GM21723 (cell line): ENCODE data around the gene ABCD3.
"Not testable (repeated sequence)": the region's sequence is repeated elsewhere in the genome, so short reads cannot be mapped to it uniquely, and the experiment has no call there.

Source experiments
- ATAC-seq: cut with Tn5 transposase; IDR thresholded peaks from one replicate; pipeline ENCODE4 v1.9.1; 2021; ENCODE audit warnings: mild to moderate bottlenecking, moderate library complexity; ENCODE audit not compliant: unreplicated experiment

ABCD3 gene

GRCh38 chr1:94448741-94449140 lies 30.6 kb downstream of the ABCD3 start:
- ATAC-seq: not testable (repeated sequence)

GRCh38 chr1:94456736-94457135 lies 38.5 kb downstream of the ABCD3 start:
- ATAC-seq: no peak

DNA sequence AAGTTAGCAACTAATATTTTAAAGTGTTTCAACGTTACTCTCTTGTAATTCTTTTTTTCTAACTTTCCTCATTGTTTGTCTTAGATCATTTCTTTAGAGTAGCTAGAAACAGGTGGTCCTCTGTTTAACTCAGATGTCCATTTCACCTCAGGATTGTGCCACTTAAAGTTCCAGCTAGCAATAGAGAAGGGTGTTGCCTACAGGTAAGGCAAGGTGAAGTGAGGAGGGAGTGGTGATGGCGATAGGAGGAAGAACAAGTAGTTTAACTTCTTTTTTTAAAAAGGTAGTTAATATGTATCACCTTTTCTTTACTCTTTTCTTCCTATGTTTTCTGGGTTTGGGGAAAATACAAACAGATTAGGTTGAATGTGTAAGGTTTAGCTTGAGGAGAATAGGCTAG lies 44.4 kb downstream of the ABCD3 start:
- ATAC-seq: no peak

DNA sequence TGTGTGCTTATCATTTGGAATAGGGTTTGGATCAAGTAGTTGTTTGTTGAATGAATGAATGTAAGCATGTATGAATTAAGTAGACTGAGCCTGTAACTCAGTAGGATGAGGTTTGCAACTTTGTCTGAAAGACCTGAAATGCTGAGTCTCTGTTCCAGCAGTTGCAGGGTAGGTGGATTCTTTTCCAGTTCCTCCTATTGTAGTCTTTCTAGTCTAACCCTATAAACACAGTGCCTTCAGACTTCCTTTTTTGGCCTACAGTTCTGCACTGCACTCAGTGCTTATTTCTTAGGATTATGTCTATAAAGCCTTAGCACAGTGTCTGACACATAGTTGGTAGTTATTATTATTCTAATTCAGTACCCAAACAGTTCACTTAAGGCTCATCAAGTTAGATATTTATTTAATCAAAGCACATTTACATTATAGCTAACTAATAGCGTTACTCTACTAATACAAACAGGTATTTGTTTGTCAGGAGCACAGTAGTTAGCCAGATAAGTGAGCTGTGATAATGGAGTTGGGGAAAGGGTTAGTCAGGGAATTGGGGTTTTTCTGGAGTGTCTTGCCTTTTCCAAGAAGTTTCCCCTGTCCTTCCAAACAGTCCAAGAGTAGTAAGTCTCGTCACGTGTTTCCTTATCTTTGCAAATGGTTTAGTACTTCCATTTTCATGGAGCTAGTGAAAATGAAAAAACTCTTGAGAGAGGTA lies 45.0 kb downstream of the ABCD3 start:
- no peak for ATAC-seq

DNA sequence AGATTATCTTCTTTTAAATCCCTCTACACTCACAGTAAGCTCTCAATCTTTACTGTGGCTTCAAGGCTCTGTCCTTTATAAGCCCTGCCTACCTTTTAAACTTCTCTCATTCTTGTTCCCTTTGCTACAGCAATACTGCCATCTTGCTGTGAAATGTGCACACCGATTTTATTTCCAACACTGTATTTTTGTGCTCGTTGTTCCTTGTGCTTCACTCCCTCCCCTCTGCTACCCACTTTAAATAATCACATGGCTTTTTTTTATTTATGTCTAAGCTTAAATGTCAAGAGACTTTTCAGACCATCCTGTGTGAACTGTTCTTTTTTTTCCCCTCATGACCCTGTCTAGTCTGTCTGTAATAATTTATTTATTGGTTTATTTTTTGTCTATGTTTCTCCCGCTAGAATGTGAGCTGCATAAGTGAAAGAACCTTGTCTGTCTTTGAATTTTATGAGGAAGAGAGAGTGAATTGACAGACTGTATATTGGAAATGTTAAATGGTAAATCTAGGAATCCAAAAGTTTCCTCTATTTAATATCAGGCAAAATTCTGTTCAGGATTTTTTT lies 45.7 kb downstream of the ABCD3 start:
- no peak for ATAC-seq

GRCh38 chr1:94468708-94469107 lies 50.5 kb downstream of the ABCD3 start:
- no peak for ATAC-seq

DNA sequence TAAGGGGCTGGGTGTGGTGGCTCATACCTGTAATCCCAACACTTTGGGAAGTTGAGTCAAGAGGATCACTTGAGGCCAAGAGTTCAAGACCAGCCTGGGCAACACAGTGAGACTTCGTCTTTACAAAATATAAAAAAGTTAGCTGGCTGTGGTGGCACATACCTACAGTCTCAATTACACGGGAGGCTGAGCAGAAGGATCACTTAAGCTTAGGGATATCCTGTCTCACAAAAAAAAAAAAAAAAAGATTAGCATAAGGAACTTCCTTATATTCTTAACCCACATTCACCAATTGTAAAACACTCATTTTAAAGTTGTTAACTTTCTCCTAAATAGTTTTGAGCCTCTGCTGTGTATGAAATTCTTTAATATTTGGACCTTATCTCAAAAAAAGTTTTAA lies 53.1 kb downstream of the ABCD3 start:
- ATAC-seq: no peak

DNA sequence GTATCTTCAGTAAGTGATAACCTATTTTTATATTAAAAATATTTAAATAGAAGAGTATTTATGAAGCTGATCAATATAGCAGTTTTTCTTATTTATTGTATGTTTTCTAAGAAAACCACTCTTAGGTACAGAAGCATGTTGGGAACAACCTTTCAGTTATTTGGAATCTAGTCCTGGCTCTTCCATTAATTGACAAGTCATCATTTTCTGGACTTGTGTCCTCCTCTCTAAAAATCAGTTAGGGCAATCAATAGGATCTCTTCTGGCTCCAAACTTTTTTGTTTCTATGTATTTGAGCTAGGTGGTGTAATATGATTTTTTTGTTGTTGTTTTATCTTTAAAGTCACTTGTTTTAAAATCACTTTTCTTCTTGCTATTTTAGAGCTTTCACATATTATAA lies 57.0 kb downstream of the ABCD3 start:
- ATAC-seq: no peak

DNA sequence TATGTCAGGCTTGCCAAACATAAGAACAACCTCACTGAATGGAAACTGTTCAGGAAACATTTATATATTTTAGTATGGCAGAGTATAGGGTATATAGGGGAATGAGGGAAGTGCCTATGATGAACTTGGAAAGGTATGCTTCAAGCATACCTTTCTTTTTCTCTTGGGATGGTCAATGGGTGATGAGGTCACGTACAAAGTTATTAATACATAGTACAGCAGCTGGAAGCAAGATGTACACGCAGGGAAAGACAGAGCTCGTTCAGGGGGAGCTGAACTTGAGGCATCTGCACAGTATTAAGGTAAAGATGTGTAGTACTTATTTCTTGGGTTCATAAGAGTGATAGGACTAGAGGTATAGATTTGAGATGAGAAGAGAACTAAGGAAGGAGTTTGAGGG lies 61.5 kb downstream of the ABCD3 start:
- no peak for ATAC-seq

DNA sequence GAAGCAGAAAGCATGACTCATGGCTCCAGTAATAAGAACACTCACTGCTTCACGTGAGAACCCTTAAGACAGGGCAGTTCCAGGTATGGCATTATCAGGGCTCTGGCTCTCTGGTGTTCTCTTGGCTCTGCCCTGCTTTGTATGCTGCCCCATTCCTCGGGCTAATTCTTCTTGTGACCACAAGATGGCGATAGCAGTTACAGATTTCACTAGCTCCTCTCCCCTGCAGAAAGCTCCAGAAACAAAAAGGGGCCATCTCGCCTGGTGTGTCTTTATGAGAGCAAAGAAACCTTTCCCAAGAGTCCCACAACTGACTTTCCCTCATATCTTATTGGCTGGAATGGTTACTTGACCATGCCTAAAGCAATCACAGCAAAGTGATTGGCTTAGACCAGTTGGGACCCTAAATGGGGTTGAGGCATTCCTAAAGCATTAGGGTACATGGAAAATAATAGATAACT lies 63.3 kb downstream of the ABCD3 start:
- peak; percentile 96 for ATAC-seq

- no peak for ATAC-seq
Measured at GRCh38 chr1:94486990-94487389, 68.8 kb downstream of the ABCD3 start.

DNA sequence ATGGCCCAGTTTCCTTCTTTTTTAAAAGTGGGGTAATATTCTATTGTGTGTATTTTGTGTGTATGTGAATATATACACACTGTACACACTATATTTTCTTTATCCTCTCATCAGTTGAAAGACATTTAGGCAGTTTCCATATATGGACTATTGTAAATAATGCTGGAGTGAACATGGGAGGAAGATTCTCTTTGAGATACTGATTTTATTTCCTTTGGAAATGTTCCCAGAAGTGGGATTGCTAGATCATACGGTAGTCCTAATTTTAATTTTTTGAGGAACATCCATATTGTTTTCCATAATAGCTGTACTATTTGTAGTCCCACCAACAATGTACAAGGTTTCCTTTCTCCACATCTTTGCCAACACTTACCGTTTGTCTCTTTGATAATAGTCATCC lies 72.4 kb downstream of the ABCD3 start:
- ATAC-seq: no peak

- ATAC-seq: no peak
Measured at GRCh38 chr1:94496076-94496755, 78.0 kb downstream of the ABCD3 start.

DNA sequence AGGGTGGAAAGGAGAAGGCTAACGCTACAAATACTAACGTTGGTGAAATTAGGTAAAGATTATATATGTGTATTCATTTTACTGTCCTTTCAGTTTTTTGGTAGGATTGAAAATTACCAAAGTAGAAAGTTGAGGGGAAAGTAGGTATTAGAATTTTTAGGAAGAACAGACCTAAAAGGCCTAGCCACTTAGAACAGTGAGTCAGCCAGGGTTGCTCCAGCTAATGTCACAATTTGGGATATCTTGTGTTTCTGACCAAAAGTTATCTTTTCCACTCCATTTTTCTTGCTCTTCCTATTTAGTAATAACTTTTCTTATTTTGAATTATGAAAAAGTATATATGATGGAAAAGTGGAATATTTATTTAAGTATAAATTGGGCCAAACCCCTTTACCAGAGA lies 83.2 kb downstream of the ABCD3 start:
- no peak for ATAC-seq

DNA sequence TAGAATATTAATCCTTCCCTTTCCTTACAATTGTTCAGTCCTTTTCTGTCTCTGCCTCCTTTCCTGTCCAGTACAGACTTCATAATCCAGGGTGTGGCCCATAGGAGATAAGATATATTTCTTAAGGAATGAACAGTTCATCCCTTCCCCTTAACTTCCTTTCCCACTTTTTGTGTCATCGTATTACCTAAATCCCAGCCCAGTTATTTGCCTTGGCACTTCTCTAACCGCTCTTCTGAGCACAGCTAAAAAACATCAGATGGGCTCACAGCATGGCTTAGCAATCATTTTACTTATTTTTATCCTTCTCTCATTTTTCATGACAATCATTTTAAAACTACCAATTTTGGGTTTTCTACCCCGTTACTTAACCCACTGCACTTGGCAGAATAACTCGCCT lies 83.7 kb downstream of the ABCD3 start:
- ATAC-seq: no peak

DNA sequence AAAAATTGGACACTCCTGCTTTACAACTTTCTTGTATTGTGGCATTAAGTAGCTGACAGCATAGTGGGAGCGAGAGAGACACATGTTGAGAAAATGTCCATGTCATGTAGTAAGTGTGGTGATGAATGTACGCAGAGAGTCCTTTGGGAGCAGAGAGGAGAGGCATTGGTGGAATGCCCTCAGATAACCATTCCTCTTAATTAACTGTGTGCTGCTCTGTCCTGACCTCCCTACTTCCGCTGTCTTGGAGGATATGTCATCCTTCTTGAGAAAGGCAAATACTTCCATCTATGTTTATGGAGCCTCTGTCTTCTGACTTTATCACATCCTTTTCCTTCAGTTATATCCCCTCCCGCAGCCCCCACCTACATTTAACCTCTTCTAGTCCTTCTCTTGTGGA lies 85.0 kb downstream of the ABCD3 start:
- ATAC-seq: no peak

DNA sequence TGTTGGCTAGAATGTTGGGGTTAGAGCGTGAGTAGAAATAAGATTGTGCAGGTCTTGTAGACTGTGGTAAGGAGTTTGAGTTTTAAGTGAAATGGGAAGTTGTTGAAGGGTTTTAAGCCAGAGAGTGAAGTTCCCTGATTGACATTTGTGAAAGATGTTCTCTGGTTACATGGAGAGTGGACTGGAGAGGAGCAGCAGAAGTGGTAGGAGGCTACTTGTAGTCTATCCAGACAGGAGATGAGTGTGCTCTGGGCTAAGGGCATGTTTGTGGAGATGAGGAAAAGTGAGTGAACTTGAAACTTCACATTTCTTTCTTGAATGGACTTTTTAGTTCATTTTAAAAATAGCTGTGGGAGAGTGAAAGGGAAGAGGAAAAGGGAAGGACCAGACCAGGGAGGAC lies 86.4 kb downstream of the ABCD3 start:
- no peak for ATAC-seq

DNA sequence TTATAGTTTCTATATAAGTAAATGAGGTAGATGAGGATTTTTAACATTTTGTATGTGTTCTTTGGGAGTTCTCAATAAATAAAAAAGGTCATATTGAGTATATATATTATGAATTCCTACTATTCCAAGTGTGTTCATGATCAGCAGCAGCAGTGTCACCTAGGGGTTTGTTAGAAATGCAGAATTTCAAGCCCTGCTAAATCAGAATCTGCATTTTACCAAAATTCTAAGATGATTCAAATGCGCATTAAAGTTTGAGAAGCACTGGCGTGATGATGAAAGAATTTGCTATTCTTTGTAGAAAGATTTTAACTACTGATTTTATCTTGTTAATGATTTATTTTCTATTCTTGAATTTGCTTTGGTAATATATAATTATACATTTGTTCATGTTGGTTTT lies 94.6 kb downstream of the ABCD3 start:
- ATAC-seq: no peak

DNA sequence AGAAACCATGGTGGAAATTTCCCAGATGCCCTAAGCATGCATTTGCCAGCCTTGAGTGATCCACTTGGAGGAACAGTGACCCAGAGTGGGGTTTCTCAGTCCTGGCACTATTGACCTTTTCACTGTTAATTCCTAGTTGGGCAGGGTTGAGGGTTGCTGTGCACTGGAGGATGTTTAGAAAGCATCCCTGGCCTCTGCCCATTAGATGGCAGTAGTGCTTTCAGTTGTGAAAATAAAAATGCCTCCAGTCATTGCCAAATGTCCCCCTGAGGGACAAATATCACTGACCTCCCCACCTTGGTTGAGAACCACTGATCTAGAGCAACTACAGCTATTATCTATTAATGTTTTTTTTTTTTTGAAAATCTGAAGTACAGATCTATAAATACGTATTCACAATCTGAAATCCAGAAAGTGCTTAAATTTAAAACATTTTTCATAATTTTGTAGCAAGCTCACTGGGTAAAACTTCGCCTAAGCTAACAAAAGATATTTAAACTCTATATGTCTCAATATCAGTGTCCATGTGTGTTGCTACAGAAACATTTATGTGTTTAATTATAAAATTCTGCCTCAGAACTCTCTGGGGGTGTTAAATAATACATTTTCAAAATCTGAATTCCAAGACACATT lies 96.0 kb downstream of the ABCD3 start:
- no peak for ATAC-seq

DNA sequence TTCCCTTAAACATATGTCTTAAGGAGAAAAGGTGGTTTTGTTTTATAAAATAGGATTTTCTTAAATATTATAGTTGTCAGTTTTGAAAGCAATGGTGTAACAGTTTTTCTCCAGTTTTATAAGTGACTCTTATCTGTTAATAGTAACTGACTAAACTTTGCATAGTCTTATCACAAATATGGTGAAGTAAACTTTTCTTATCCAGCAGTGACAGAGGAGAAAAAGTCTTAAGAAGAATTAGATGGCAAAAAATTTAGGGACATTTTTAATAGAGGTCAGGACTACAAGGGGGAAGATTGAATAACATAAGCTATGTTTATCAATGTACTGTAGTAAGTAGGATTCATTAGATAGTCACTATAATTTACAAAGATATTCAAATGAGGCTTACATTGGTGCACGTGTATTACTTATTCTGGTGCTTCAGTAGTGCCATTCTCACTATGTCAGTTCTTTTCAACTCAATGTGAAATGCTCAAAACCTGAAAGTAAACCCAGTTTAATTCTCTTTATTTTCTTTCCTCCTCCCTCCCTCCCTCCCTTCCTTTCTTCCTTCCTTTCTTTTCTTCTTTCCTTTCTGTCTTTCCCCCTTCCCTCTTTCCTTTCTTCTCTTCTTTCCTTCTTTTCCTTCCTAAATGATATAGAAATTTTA lies 97.2 kb downstream of the ABCD3 start:
- ATAC-seq: no peak

DNA sequence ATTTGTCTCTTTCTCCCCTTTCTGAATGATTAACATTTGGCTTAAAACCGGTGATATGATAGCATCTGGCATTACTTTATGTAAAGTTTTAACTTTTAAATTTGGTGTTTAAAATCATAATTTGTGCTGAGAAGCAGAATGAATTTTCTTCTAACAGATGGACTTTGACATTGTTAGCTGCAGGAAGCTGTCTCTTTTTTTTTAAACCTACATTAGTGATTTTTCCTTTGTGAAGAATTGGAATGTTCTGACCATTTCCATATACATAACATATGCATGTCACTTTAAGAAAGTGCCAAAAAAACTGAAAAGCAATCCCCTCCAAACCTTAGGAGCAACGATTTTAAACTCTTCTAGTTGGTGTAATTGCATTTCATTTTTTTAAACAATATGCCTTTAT lies 101.2 kb downstream of the ABCD3 start:
- no peak for ATAC-seq
